ENCODE measurements around the gene MUTYH. TPM values are rescaled to one million over a fixed set of nuclear protein-coding genes. Genes with fewer than 3 reads are reported as not detected.

Gene MUTYH
- total RNA-seq, 2 experiments from 2014 or later, result 57.9 to 67.4 TPM

- Histone ChIP-seq H3K36me3 (ENCODE audit: insufficient read depth, low read length) (peaks cover 33% of the 10 kb centered on the region), H3K27me3 (ENCODE audit: control insufficient read depth in 1 of 2, insufficient read depth in 2 of 2, low read length in 2 of 2) (peaks cover 0 to 2% of the 10 kb centered on the region in 2 experiments), H3K27ac (ENCODE audit: low read depth in 1 of 2, low read length in 2 of 2) (no peak overlapping the region), H3K4me1 (ENCODE audit: insufficient read depth, low read length) (peaks cover 26% of the 10 kb centered on the region), H3K9me3 (ENCODE audit: control insufficient read depth in 1 of 2, insufficient read depth in 1 of 2, low read length in 2 of 2) (no peaks in the 10 kb centered on the region), H3K4me3 (ENCODE audit: low read length) (no peak overlapping the region)
- ATAC-seq (ENCODE audit: poor library complexity), result no peak
- no peak for DNase-seq
- Mint-ChIP-seq H3K36me3 (ENCODE audit: low read depth) (peaks cover 37% of the 10 kb centered on the region), H3K27me3 (no peaks in the 10 kb centered on the region), H3K27ac (no peak overlapping the region), H3K4me3 (peak overlapping the region; percentile 58), H3K9me3 (no peaks in the 10 kb centered on the region), H3K4me1 (ENCODE audit: low read depth) (peaks cover 10% of the 10 kb centered on the region)
- ChIA-PET POLR2A (interaction anchor here (4.9 kb wide), 1 partner anchor 11 kb away, joined by 50 read pairs; the partner anchor contains the start of genes MUTYH and TOE1), CTCF (no interaction called here)
- no peak for TF ChIP-seq CTCF (IDR thresholded peaks at IDR 0.05)
- intact Hi-C loops (cut with DNase I, micrococcal nuclease), result no loop called here
These were observed 10.8 kb downstream of the MUTYH start for GRCh38 chr1:45329445-45329844.

GRCh38 chr1:45328680-45329079, 11.6 kb downstream of the MUTYH start:
- intact Hi-C loops (cut with DNase I, micrococcal nuclease), result no loop called here
- no peaks in the 10 kb centered on the region for H3K9me3 Mint-ChIP-seq
- Histone ChIP-seq H3K27me3 (ENCODE audit: control insufficient read depth in 1 of 2, insufficient read depth in 2 of 2, low read length in 2 of 2) (peaks cover 0 to 2% of the 10 kb centered on the region in 2 experiments), H3K36me3 (ENCODE audit: insufficient read depth, low read length) (peaks cover 27% of the 10 kb centered on the region), H3K4me3 (ENCODE audit: low read length) (no peak overlapping the region), H3K9me3 (ENCODE audit: control insufficient read depth in 1 of 2, insufficient read depth in 1 of 2, low read length in 2 of 2) (no peaks in the 10 kb centered on the region), H3K27ac (ENCODE audit: low read depth in 1 of 2, low read length in 2 of 2) (no peak overlapping the region), H3K4me1 (ENCODE audit: insufficient read depth, low read length) (peaks cover 21% of the 10 kb centered on the region)
- TF ChIP-seq CTCF (IDR thresholded peaks at IDR 0.05), result no peak
- ChIA-PET CTCF (no interaction called here), POLR2A (interaction anchor here (4.9 kb wide), 1 partner anchor 12 kb away, joined by 50 read pairs; the partner anchor contains the start of genes MUTYH and TOE1)
- peak overlapping the region; percentile 48 for H3K4me3 Mint-ChIP-seq
- H3K27me3 Mint-ChIP-seq, result no peaks in the 10 kb centered on the region
- no peak for ATAC-seq (ENCODE audit: poor library complexity)
- H3K36me3 Mint-ChIP-seq (ENCODE audit: low read depth), result peaks cover 29% of the 10 kb centered on the region
- no peak for DNase-seq
- H3K4me1 Mint-ChIP-seq (ENCODE audit: low read depth), result peaks cover 7% of the 10 kb centered on the region
- no peak overlapping the region for H3K27ac Mint-ChIP-seq

- no peaks in the 10 kb centered on the region for H3K27me3 Mint-ChIP-seq
- ATAC-seq (ENCODE audit: poor library complexity) (no peak), DNase-seq (peak in 1 of 14 experiments; percentile 28)
- CTCF ChIA-PET, result interaction anchor here (0.8 to 1.4 kb wide), 2 partner anchors 10 to 12 kb away, joined by 4 read pairs; partner anchors contain the start of genes MUTYH and TOE1
- POLR2A ChIA-PET, result interaction anchor here (0.9 to 4.9 kb wide), 3 partner anchors 12 to 358 kb away, joined by 3 to 50 read pairs (median 5); partner anchors contain the start of genes HECTD3, MUTYH, TOE1 and UROD
- intact Hi-C loops (cut with DNase I, micrococcal nuclease), result no loop called here
- no peaks in the 10 kb centered on the region for H3K9me3 ChIP-seq (ENCODE audit: control insufficient read depth in 1 of 2, insufficient read depth in 1 of 2, low read length in 2 of 2)
- peaks cover 7% of the 10 kb centered on the region for H3K4me1 Mint-ChIP-seq (ENCODE audit: low read depth)
- no peak for TF ChIP-seq CTCF (IDR thresholded peaks at IDR 0.05)
- H3K27ac ChIP-seq (ENCODE audit: low read depth in 1 of 2, low read length in 2 of 2), result no peak overlapping the region
- peak overlapping the region; percentile 60 for H3K4me3 Mint-ChIP-seq
- peaks cover 0 to 2% of the 10 kb centered on the region in 2 experiments for H3K27me3 ChIP-seq (ENCODE audit: control insufficient read depth in 1 of 2, insufficient read depth in 2 of 2, low read length in 2 of 2)
- peaks cover 19% of the 10 kb centered on the region for H3K36me3 ChIP-seq (ENCODE audit: insufficient read depth, low read length)
- H3K27ac Mint-ChIP-seq, result no peak overlapping the region
- H3K4me3 ChIP-seq (ENCODE audit: low read length), result peak overlapping the region; percentile 70
- H3K4me1 ChIP-seq (ENCODE audit: insufficient read depth, low read length), result peaks cover 21% of the 10 kb centered on the region
- peaks cover 21% of the 10 kb centered on the region for H3K36me3 Mint-ChIP-seq (ENCODE audit: low read depth)
- H3K9me3 Mint-ChIP-seq, result no peaks in the 10 kb centered on the region
These were observed 12.4 kb downstream of the MUTYH start for GRCh38 chr1:45327644-45328515.
